Hematopoietic multipotent progenitor cell treated with erythropoietin and hydrocortisone succinate and interleukin-3 and kit ligand, for 15 days (in vitro differentiated cells): ENCODE measurements around the gene AGRP.

Source experiments
- DNase-seq: peaks from one replicate; pipeline ENCODE4 v3.0.0-alpha.2; 2015; ENCODE audit warnings: low spot score

AGRP gene

DNA sequence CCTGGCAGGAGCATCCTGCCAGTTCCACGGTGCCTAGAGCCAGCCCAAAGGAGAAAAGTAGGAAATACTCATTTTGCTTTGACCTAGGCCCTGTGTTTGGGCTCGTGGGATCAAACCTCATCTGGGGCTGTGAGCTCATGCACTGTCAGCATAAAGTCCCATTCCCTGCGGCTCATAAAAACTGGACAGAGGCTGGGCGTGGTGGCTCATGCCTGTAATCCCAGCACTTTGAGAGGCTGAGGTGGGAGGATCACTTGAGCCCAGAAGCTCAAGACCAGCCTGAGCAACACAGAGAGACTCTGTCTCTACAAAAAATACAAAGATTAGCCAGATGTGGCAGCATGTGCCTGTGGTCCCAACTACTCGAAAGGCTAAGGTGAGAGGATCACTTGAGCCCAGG is 20.3 kb downstream of the AGRP start:
- DNase-seq: no peak

DNA sequence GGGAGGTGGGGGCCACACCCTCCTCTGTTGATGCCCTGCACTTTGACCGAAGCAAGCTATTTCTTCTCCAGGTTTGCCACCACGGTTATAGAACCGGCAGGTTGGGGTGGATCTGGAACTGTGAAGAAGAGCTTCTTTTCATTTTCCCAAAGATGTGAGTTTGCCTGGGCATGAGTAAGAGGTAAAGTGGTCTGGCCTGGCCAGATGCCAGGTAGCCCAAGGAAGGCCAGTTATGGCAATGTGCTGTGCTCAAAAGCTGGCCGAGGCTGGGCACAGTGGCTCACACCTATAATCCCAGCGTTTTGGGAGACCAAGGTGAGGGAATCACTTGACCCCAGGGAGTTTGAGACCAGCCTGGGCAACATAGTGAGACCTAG is 21.1 kb downstream of the AGRP start:
- peak; percentile 43 for DNase-seq

DNA sequence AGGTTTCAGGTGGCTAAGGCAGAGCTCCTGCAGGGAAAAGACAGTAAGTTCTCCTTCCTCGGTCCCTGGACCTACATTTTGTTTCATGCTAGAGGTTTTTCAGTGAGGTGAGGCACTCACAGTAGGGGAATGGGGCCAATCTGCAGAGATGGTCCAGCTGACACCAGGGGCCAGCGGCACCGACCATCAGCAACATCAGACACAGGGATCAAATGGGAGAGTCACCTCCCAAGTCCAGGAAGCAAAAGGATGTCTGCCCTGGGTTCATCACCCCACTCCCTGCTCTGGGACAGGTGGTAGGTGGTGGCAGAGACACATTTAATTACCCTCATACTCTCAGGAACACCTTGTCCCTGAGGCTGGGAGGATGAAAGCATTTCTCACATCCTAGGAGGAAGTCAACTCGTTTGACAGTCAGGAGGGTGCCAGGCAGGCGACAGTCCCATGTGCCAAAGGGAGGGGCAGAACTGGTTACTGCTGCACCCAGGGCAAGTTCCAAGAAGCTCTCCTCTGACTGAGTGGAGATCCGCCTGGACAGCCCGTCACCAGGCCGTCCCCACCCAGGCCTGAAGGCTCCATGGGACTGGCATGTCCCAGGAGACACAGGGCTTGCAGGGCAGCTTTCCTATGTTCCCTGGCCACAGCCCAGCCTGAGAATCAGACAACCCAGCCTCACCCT is 21.6 kb downstream of the AGRP start:
- no peak for DNase-seq

DNA sequence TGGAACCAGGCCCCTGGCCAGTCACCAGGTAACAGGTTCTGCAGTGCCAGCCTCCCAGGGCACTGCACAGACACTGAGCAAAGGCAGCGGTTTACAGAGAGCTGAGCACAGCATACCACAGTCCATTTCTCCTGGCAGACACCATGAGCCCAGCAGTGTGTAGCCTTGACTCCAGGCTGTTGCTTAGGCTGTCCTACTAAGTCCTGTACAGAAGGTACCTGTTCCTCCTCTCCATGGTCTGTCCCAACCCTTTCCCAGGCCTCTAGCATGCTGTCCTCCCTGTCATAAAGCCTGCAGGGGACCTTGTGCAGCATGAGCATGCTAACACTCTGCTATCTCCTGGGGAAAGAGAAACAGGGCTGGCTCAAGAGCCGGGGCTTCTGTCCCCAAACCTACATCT is 22.4 kb downstream of the AGRP start:
- DNase-seq: no peak

DNA sequence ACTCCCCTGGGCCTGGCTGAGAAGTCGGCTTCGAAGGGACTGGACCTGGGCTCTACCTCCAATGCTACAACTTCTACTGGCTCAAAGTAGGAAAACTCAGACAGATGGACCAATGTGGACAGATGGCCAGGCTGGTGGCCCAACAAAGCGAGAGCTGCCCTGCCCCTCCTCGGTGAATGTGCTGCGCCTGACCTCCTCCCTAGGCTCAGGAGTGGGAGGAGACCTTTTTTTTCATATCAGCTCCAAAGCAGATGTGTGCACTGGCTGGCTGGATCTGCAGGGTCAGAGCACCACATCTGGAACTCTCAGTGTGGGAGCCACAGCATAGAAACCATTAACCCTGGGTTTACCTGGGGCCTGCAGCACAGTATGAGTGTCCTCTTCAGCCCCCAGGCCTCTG is 23.2 kb downstream of the AGRP start:
- DNase-seq: peak; percentile 86

DNA sequence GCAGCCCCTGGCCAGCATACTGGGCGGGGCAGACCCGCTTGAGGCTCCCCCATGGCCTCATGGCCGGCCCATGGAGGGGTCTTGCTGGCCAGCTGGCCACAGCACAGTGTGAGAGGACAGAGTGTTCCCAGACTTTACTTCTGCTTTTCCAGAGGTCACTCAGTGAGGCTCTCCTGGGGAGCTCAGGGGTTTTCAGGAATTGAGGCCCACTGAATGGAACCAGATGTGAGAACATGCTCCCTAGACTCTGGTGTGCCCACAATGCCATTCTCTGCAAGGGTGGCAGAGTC is 23.5 kb downstream of the AGRP start:
- DNase-seq: no peak

DNA sequence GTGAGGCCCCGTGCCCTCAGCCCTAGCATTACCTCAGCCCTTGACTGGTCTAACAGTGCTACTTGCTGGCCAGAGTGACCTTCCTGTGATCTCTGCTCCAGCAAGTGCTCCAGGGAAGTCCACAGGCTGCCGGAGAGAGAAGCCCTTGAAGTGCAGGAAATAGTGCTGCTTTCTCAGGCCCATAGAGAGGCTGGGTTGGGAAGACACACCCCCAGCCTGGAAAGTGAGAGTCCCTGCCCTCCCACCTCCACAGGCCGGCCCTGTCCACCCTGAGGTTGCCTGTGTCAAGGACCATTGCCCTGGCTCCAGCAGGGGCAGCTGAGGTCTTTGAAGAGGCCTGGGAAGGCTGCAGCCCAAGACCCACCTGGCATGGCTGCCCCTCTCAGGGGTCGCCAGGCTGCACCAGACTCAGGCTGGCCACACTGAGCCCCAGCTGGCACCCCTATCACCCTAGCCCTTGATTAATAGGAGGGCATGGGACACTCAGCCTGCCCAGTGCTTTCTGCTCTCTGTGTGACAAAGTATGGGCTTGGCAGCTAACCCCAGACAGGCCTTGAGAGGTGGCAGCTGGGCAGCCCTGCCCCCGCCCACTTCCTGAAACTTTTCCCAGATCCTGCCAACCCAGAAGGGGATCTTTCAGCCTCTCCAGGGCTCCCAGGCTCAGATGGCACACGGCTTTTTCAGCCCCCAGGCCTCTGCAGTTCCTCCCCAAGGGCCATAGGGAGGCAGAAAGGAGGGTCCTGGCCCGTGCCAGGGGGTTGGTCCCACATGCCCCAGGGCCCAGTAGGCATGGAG is 24.1 kb downstream of the AGRP start:
- no peak for DNase-seq

DNA sequence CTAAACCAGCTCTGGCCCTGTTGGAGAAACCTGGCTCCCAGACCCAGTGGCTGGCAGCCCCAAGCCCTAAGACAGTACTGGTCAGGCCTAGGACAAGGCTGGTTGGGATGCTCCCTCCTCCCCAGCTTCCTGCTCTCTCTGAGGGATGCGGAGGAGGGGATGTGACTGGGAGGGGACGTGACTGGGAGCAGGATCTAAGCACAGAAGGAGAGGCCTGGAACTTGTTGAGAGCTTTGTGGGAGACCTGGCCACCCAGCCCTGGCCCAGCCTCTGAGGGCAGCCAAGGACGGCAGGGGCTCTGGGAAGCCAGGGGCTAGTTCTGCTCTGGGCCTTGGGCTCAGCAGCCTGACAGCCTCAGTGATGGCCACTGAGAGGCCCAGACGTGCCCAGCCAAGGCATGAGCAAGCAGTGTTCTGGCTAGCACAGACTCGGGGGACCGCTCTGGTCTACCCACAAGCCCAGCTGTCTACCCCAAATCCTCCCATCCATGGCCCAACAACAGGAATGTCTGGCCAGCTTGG is 25.2 kb downstream of the AGRP start:
- no peak for DNase-seq

DNA sequence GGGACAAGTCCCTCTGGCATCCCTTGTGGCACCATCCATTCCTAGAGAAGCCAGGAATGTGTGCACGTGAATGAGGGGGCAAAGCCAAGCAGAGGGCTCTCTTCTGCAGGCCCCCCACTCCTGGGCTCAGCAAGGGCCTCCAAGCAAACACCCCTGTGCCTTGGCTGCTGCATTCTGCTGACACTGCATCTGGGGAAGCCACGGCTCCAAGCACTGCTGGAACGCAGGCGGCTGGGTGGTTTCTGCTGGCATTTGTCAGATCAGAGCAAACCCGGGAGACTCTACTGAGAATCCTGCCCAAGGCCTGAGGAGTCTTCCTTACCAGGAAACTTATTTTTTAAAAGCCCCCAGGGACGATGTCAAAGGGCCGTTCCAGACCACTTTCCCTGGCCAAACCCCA is 25.7 kb downstream of the AGRP start:
- no peak for DNase-seq

DNA sequence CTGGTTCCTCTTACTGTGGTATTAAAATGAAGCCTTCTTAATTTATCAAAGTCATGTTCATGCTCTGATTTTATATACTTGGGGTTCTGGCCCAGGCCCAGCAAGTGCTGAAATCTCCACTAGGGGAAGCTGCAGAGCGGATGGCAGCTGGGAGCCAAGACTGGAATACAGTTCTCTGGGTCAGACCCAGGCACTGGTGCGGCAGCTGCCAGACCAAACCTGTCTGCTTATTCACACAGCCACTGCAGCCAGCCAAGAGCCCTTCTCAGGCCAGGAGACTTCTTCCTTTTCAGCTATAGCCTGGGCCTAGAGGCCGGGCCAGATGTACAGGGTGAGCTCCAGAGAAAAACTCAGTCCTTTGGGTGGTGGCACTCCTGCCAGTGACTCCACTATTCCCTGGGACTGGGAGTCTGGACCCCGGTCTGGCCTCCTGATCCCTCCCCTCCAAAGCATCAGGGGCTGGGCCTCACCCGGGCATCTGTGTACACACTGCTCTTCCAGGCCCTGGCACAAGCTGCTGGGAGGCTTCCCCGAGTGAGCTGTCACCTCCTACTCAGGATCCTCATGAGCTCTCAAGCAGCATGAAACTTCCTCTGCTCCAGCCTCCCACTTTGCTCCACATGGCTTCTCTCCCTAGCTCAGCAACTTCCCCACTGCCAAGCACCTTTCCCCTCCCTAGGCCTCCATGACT is 26.8 kb downstream of the AGRP start:
- DNase-seq: peak; percentile 45

DNA sequence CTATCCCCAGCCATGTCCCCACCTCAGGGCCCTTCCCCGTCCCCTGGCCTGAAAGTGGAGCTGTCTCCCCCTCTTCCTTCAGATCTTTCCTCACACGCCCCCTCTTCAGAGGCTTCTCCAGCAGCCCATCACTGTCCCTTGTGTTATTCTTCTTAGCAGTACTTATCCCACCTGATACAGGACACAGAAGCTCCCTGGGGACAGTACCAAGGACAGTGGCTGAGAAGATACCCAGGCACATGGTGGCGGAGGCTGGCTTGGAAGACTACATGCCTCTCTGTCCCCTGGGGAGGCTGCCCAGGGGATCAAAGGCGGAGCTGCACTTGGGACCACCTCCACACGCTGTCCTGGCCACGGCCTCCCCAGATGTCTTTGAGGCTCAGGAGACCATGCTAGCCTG is 28.5 kb downstream of the AGRP start:
- DNase-seq: no peak

DNA sequence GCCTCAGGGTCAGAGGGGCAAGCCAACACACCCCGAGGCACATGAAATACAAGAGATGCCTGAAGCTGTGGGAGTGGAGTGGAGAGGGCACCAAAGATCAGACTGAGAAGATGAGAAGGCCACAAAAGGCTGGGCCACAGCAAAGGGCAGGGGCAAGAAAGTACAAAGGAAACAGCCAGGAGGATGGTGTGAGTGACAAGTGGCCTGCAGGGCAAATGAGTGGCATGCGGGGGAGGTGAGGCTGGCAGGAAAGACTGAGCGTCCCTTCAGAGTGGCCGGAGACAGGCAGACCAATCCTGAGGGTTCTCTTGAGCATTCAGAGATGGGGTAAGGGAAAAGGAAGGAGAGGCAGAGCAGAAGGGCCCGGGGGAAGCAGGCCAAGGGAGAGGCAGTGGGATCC is 29.2 kb downstream of the AGRP start:
- DNase-seq: no peak

DNA sequence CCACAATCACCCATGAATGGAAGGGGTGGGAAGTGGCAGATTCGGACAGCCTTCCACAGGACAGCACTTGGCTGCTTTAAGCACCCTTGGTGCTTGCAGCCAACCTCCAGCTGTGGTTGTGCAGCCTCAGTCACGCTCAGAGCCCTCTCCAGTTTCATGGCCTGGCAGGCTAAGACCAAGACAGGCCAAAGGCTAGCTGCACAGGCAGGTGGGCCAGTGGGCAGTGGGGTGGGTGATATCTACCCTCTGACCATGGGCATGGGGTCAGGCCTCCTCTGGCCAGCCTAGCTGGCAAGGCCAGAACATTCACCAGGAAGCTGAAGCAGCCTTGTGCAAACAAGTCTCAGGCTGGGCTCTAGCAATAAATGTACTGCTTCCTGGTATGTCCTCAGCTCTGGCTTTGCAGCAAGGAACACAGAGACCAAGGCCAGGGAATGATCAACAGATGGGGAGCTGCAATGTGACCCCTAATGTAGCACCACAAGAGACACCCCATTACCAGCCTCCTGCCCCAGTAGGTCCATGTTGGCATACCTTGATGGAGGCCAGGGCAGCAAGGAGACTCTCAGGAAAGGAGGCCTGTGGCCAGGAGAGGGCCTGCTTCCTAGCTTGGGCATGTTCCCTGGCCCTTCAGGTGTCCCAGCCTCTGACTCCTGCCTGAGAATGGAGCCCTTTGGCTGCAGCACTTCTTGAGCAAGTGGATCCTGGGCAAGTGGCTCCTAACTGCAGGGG is 31.5 kb downstream of the AGRP start:
- DNase-seq: no peak

DNA sequence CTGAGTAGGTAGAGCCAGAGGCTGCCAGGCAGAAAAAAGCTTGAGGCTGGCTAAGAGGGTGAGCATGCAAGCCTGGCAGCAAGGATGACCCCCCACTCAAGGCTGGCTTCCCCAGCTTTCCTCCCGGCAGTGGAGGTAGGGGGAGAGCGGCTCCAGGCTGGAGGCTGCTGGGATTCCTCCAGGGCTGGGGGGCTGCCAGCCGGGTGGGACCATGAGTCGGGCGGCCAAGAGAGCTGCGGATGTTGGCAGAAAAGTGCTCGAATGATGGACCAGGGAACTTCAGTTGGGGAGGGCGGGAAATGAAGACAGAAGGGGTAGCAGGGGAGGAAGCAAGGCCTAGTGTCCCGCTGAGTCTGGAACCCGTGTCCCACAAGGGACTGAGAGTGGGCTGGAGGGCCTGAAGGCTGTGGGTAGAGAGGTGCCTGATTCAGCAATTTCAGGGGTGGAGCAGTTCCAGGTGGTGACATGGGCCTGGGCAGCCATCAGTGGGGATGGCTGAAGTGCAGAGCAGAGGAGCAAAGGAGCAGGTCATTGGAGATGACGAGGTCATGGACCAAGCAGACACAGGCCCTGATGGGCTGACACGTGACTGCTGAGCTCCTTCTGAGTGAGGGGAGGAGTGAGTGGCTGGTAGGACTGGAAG is 32.2 kb downstream of the AGRP start:
- no peak for DNase-seq

DNA sequence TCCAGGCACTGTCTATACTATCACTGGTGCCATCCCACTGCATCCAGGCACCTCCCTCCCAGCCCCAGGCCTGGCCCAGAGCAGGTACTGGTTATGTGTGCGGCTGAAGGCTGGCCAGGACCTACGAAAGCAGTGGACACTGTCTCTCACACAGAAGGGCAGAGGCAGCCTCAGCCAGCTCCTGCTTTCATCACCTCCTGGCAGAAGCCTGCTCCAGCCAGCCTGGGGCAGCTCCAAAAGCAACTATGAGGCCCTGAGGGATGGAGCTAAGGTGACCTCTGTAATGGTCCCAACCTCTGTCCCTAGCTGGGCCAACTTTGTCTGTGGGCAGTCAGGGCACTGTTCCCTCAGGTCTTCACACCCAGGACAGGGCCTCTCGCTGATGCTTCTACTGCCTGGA is 33.6 kb downstream of the AGRP start:
- no peak for DNase-seq

DNA sequence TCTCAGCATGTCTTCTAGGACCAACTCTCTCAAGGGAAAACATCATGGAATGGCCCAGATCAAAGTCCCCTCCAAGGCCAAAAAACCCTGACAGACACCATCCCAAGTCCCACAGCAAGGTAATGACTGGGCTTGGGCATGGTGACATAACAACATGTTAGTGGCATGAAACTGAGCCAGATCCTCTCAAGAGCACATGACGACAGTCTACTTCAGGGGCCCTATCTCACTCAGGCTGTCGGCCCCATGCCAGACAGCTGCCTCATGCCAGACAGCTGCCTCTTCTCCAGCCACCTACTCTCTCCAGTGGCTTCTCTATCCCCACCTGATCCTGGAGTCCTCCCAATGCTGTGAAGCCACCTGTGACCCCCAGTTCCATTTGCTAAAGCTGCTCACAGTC is 34.0 kb downstream of the AGRP start:
- DNase-seq: peak; percentile 75

DNA sequence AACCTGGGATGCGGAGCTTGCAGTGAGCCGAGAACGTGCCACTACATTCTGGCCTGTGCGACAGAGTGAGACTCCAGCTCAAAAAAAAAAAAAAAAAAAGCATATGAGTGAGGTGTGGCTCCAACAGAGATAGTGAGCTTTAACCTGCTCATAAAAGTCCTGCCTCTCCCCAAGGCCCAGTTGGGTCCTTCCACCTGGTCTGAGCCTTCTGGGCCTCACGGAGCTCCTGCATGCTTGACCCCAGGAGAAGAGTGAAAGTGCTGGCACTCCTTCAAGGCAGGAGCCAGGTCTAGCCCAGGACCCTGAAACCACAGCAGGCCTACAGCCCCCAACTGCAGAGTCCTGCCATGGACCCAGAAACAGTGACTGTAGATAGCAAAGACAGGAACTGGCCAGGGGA is 34.8 kb downstream of the AGRP start:
- DNase-seq: no peak

DNA sequence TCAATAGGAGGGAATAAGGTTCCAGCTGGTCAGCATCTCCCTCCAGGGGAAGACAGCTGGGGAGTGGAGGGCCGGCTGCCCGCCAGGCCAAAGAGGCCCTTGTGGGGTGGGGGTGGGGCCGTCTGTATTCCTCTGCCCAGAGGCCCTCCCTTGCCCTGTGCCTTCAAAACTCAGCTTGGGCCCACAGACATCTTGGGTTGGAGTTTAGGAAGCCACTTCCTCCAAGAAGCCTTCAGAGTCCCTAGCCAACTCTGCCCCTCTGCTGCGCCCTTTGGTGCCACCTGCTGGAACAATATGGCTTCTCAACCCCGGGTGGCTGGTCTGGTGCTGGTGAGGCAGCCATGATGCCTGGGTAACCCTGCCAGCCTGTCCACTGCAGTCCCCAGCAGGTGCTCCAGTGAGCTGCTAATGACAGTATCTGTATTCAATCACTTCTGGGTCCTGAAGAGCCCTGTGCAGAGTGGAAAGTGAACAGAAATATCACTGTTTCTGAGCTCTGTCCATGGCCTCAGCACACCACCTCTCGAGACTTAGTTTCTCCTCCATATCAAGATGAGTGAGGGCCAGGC is 35.8 kb downstream of the AGRP start:
- DNase-seq: peak; percentile 88

DNA sequence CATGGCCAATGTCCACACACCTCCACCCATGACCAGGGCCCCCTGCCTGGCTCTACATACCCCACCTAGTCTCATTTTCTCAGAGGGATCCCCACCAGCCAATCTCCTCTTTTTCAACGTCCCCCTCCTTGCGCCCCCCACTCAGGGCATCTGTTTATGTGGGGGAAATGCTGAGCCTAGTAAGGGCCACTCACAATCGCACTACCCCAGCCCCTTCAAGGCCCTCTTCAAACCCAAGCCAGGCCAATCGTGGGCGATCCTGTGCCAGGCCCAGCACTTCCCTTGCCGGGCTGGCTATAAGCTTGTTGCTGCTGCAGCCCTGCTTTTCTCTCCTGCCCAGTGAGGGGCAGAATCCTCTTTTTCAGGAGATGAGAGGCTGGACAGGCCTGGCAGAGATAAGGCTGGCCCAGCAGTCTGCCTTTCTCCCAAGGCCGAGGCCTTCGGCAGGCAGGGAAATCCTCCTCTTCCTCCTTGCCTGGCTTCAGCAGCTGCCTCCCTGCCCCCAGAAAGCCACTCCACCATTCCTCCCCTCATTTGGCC is 36.3 kb downstream of the AGRP start:
- DNase-seq: no peak

DNA sequence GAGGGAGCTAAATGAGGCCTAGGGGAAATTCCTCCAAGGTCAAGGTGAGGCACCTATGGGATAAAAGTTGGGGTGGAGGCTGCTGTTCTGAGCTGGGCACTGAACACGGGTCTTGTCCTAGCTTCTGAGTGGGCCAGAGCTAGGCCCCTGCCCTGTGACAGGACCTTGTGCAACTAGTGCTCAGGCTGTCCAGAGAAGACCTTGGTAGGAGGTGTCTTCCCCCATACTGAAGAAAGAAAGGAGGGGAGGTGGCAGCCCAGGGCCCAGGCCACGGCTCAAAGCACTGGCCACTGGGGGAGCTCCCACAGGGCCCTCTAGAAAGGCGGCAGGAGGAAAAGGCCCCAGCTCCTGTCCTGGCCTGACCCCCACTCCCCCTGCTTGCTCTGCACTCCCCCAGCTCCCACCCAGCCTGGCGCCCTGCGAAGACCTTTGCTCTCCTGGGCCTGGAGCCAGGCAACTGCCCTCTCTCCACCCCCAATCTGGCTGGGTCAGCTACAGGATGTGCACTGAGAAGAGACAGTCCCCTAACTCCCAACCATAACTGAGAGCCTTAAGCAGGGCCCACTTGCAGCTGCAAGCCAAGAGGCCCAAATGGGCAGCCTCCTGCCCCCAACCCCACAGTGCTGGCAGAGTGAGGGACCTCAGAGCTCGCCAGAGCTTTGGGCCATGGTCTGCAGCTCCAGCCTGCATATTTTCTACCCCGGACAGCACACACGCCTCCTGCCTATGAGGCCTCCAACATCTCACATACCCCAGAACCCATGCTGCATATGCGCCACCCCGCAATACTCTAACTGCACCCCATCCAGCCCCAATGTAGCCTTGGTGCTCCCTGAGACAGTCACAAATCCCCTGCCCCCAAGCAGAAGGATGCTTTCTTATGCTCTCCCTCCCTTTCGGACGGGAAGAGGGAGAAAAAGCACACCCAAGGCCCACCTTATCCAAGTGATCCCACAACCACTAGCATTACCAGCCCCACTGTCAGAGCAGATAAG is 37.1 kb downstream of the AGRP start:
- no peak for DNase-seq
